Measurements from ENCODE around the gene APLP1. TPM values are rescaled to one million over a fixed set of nuclear protein-coding genes. Genes with fewer than 3 reads are reported as not detected.

APLP1 gene
- total and polyA plus RNA-seq, 2 donors from 2014 or later, result 3.8 to 13.6 TPM

GRCh38 chr19:35860436-35860817, 7.9 kb upstream of the APLP1 start:
- intact Hi-C loops (cut with DNase I), result no loop called here
- DNase-seq (no peak), FAIRE-seq (no peak)
- no peak for TF ChIP-seq CTCF (IDR thresholded peaks at IDR 0.05; ENCODE audit: borderline replicate concordance, extremely low read depth, insufficient read depth)
- H3K27me3 ChIP-seq (ENCODE audit: control insufficient read depth, insufficient read depth, low read length), result no peaks in the 10 kb centered on the region
- H3K4me3 ChIP-seq (ENCODE audit: low read length in 3 of 3), result no peak overlapping the region
- peaks cover 0 to 4% (median 0%) of the 10 kb centered on the region in 3 donors for H3K4me1 ChIP-seq (ENCODE audit: control insufficient read depth in 2 of 3, insufficient read depth in 2 of 3, low read depth in 1 of 3, low read length in 3 of 3)
- no peak overlapping the region for H3K27ac ChIP-seq (ENCODE audit: low read depth in 2 of 2, low read length in 2 of 2)
- no peaks in the 10 kb centered on the region for H3K9me3 ChIP-seq (ENCODE audit: control insufficient read depth in 2 of 3, insufficient read depth in 1 of 3, low read length in 3 of 3)
- H3K9ac ChIP-seq (ENCODE audit: low read length in 3 of 3), result no peak overlapping the region
- H3K36me3 ChIP-seq (ENCODE audit: control insufficient read depth in 2 of 3, insufficient read depth in 3 of 3, low read length in 3 of 3), result no peaks in the 10 kb centered on the region

GRCh38 chr19:35860818-35861639, 7.3 kb upstream of the APLP1 start:
- Histone ChIP-seq H3K27me3 (ENCODE audit: control insufficient read depth, insufficient read depth, low read length) (no peaks in the 10 kb centered on the region), H3K4me3 (ENCODE audit: low read length in 3 of 3) (no peak overlapping the region), H3K27ac (ENCODE audit: low read depth in 2 of 2, low read length in 2 of 2) (no peak overlapping the region), H3K9ac (ENCODE audit: low read length in 3 of 3) (no peak overlapping the region), H3K4me1 (ENCODE audit: control insufficient read depth in 2 of 3, insufficient read depth in 2 of 3, low read depth in 1 of 3, low read length in 3 of 3) (peaks cover 0 to 4% (median 0%) of the 10 kb centered on the region in 3 donors), H3K36me3 (ENCODE audit: control insufficient read depth in 2 of 3, insufficient read depth in 3 of 3, low read length in 3 of 3) (no peaks in the 10 kb centered on the region), H3K9me3 (ENCODE audit: control insufficient read depth in 2 of 3, insufficient read depth in 1 of 3, low read length in 3 of 3) (no peaks in the 10 kb centered on the region)
- no peak for FAIRE-seq
- intact Hi-C loops (cut with DNase I), result no loop called here
- no peak for TF ChIP-seq CTCF (IDR thresholded peaks at IDR 0.05; ENCODE audit: borderline replicate concordance, extremely low read depth, insufficient read depth)
- peak in 4 of 5 donors; percentile 70 to 76 (median 74) for DNase-seq

GRCh38 chr19:35861640-35862160, 6.7 kb upstream of the APLP1 start:
- FAIRE-seq (no peak), DNase-seq (no peak)
- no peak overlapping the region for H3K27ac ChIP-seq (ENCODE audit: low read depth in 2 of 2, low read length in 2 of 2)
- no peak overlapping the region for H3K4me3 ChIP-seq (ENCODE audit: low read length in 3 of 3)
- H3K9me3 ChIP-seq (ENCODE audit: control insufficient read depth in 2 of 3, insufficient read depth in 1 of 3, low read length in 3 of 3), result no peaks in the 10 kb centered on the region
- intact Hi-C loops (cut with DNase I), result no loop called here
- no peaks in the 10 kb centered on the region for H3K36me3 ChIP-seq (ENCODE audit: control insufficient read depth in 2 of 3, insufficient read depth in 3 of 3, low read length in 3 of 3)
- TF ChIP-seq CTCF (IDR thresholded peaks at IDR 0.05; ENCODE audit: borderline replicate concordance, extremely low read depth, insufficient read depth), result no peak
- no peaks in the 10 kb centered on the region for H3K27me3 ChIP-seq (ENCODE audit: control insufficient read depth, insufficient read depth, low read length)
- H3K4me1 ChIP-seq (ENCODE audit: control insufficient read depth in 2 of 3, insufficient read depth in 2 of 3, low read depth in 1 of 3, low read length in 3 of 3), result peaks cover 0 to 4% (median 0%) of the 10 kb centered on the region in 3 donors
- H3K9ac ChIP-seq (ENCODE audit: low read length in 3 of 3), result no peak overlapping the region

All from kidney (tissue), 14 donors.